Activated CD4-positive, alpha-beta T cell treated with anti-CD3 and anti-CD28 coated beads, Interleukin-2, amount 10 ng/mL, durations not matched to agents 7 days and 5 days (primary cell): Measurements from ENCODE around the gene DCLK1. TPM values are rescaled to one million over a fixed set of nuclear protein-coding genes. Genes with fewer than 3 reads are reported as not detected.

Experiments used
- CTCF ChIA-PET: fragments of 350-600 bp; sonication (Branson Sonifier 250); formaldehyde crosslinking; loops from one replicate; lab custom pipeline; 2021; ENCODE audit warnings: antibody characterized with exemption; lab: Charles Lee
- POLR2A ChIA-PET: fragments of 350-600 bp; sonication (Branson Sonifier 250); formaldehyde crosslinking; loops from one replicate; lab custom pipeline; 2021; ENCODE audit warnings: antibody characterized with exemption; lab: Charles Lee
- DNase-seq: peaks from one replicate; pipeline ENCODE4 v3.0.0-alpha.2; 2020
- H3K27ac Mint-ChIP-seq: one replicate; pipeline ENCODE4 v1.8.0; 2021; ENCODE audit warnings: mild to moderate bottlenecking, moderate library complexity, mixed read lengths
- H3K27me3 Mint-ChIP-seq: one replicate; pipeline ENCODE4 v1.8.0; 2021; ENCODE audit warnings: mixed read lengths
- H3K36me3 Mint-ChIP-seq: one replicate; pipeline ENCODE4 v1.8.0; 2021; ENCODE audit warnings: low read depth, mixed read lengths
- H3K4me1 Mint-ChIP-seq: one replicate; pipeline ENCODE4 v1.8.0; 2021; ENCODE audit warnings: mixed read lengths
- H3K4me3 Mint-ChIP-seq: one replicate; pipeline ENCODE4 v1.8.0; 2021; ENCODE audit warnings: mild to moderate bottlenecking, moderate library complexity, mixed read lengths
- H3K9me3 Mint-ChIP-seq: one replicate; pipeline ENCODE4 v1.8.0; 2021; ENCODE audit warnings: mixed read lengths
- total RNA-seq, 2 experiments: library from RNA; stranded (reverse); gene quantifications; one replicate each; pipeline ENCODE4 v1.2.3, GENCODE V29; 2021

DCLK1 gene
- total RNA-seq, 2 experiments from 2014 or later, result not detected

DNA sequence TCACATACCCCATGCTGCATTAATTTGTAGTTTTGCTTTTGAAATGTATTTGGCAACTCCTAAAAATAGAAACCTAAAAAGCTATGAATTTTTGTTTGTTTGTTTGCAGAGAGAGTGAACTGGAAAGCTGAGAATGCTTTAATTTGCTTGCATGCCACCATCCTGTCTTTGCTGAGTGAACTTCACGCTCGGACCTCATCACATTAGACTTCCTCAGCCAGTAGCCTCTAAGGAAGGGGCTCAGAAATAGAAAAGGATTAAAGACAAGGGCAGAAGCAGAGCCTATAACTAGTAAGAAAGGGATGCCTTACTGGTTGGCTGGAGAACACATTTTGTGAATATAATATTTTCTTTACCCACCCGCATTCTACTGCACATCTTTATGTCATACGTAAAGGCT is 275.1 kb downstream of the DCLK1 start:
- Mint-ChIP-seq H3K27ac (no peak overlapping the region), H3K4me3 (no peak overlapping the region)
- POLR2A ChIA-PET, result no interaction called here

DNA sequence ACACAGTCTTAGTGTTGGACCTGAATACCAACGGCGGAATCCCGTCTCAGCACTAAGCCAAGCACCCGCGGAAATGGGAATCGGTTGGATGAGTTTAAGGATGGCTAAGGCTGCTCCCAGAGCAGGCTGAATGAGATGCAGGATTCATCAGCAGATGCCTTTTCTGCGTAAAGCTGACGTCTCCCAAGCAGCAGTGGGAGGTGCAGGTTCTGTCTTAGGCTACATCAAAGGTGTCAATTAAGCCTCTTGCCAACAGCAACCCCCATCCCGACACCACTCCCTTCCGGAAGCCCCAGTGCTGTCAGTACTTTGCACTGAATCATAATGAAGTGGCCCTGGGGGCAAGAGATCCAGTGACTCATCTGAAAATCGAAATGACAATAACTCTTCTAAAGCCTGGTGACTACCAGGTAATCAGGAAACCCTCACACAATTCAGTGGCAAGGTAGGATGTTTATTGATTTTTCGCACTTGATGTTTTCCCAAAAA is 275.6 kb downstream of the DCLK1 start:
- DNase-seq, result no peak
- CTCF ChIA-PET, result no interaction called here
- H3K9me3 Mint-ChIP-seq, result no peaks in the 10 kb centered on the region
- H3K4me3 Mint-ChIP-seq, result no peak overlapping the region
- H3K36me3 Mint-ChIP-seq, result no peaks in the 10 kb centered on the region
- H3K4me1 Mint-ChIP-seq, result no peaks in the 10 kb centered on the region
- peaks cover 17% of the 10 kb centered on the region for H3K27me3 Mint-ChIP-seq
- POLR2A ChIA-PET, result no interaction called here
- H3K27ac Mint-ChIP-seq, result no peak overlapping the region

More for the DNA sequence above, 275.1 kb downstream of the DCLK1 start:
- Mint-ChIP-seq H3K27me3 (peaks cover 17% of the 10 kb centered on the region), H3K36me3 (no peaks in the 10 kb centered on the region), H3K9me3 (no peaks in the 10 kb centered on the region), H3K4me1 (no peaks in the 10 kb centered on the region)
- DNase-seq, result no peak
- CTCF ChIA-PET, result no interaction called here

DNA sequence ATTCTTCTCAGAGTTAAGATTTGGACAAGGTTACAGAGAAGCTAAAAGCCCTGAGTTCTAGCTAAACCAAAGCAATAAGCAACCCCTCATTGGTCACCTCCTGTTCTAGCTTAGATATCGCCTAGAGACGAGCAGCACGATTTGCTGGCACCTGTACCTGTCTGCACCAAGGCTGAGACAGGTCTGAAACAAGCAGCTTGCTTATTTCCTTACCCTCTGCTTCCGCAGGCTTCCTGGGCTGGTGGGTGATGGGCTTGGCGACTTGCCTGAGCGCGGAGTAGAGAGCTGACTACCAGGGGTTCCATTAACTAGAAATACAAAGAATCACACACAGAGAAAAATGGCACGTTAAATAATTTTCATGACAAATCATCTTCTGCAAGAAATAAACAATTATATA is 276.9 kb downstream of the DCLK1 start:
- ChIA-PET CTCF (interaction anchor here (0.7 kb wide), 1 partner anchor 1605 kb away, joined by 3 read pairs; no protein-coding TSS in a partner anchor), POLR2A (no interaction called here)
- peaks cover 17% of the 10 kb centered on the region for H3K27me3 Mint-ChIP-seq
- no peak for DNase-seq
- H3K4me1 Mint-ChIP-seq, result no peaks in the 10 kb centered on the region
- H3K4me3 Mint-ChIP-seq, result no peak overlapping the region
- H3K36me3 Mint-ChIP-seq, result no peaks in the 10 kb centered on the region
- H3K27ac Mint-ChIP-seq, result no peak overlapping the region
- no peaks in the 10 kb centered on the region for H3K9me3 Mint-ChIP-seq

DNA sequence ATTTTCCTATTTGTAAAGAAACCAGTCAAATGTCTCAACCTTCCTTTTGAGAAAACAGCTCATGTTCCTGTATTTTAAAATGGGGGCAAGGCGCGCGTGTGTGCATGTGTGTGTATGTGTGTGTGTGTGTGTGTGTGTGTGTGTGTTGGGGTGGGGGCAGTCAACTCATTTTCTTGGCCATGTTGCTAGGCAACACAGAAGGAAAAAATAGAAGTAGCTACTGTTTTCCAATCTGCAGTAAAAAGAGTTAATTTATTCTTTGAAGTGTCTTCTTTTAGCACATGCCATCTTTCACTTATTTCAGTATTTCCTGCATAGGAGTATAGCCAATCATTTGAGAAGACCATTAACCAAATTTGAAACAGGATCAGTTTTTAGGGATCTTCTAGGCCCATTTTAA is 279.3 kb downstream of the DCLK1 start:
- H3K4me1 Mint-ChIP-seq, result no peaks in the 10 kb centered on the region
- ChIA-PET CTCF (no interaction called here), POLR2A (no interaction called here)
- DNase-seq, result no peak
- H3K9me3 Mint-ChIP-seq, result no peaks in the 10 kb centered on the region
- H3K36me3 Mint-ChIP-seq, result no peaks in the 10 kb centered on the region
- no peak overlapping the region for H3K4me3 Mint-ChIP-seq
- H3K27me3 Mint-ChIP-seq, result peaks cover 13% of the 10 kb centered on the region
- H3K27ac Mint-ChIP-seq, result no peak overlapping the region

DNA sequence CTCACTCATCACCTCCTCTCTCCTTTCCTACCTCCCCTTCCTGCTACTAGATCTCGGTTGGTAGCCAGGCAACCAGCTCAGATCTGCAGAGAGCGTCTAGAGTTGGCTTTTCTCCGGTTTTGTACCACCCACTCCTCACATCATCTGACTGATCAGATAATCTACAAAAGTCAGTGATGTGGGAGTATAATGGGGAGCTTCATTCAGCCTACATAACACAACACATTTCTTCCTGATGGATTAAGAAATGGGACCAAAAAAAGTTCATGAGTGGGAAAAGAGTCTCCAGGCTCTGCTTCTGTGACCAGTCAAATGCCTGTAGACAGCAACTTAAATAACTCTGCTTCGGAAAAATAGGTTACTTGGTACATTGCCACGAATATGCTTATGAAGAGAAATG is 279.8 kb downstream of the DCLK1 start:
- no peak overlapping the region for H3K4me3 Mint-ChIP-seq

DNA sequence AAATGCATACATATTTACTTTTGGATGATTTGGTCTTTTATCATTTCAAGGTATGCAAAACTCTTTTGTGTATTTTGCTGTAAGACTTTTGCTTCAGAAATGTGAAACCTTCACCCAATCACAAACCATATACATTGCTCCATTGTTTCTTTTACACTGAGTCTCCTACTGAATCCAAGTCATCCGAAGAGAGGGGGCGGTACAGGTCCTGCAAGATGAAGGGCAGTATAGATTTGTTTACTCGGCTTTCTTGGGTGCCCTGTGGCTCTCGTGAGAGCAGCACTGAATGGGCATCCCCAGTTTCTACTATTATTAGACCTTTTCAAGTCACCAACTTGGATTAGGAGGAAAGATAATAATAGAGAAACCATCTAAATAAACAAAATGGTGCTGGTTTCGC is 280.6 kb downstream of the DCLK1 start:
- no peaks in the 10 kb centered on the region for H3K36me3 Mint-ChIP-seq
- ChIA-PET POLR2A (no interaction called here), CTCF (no interaction called here)
- H3K27ac Mint-ChIP-seq, result no peak overlapping the region
- DNase-seq, result no peak
- no peaks in the 10 kb centered on the region for H3K9me3 Mint-ChIP-seq
- H3K4me1 Mint-ChIP-seq, result no peaks in the 10 kb centered on the region
- H3K27me3 Mint-ChIP-seq, result peaks cover 4% of the 10 kb centered on the region
- no peak overlapping the region for H3K4me3 Mint-ChIP-seq

More for the DNA sequence above, 279.8 kb downstream of the DCLK1 start:
- no peaks in the 10 kb centered on the region for H3K4me1 Mint-ChIP-seq
- no peak for DNase-seq
- H3K36me3 Mint-ChIP-seq, result no peaks in the 10 kb centered on the region
- peaks cover 11% of the 10 kb centered on the region for H3K27me3 Mint-ChIP-seq
- POLR2A ChIA-PET, result no interaction called here
- no peaks in the 10 kb centered on the region for H3K9me3 Mint-ChIP-seq
- H3K27ac Mint-ChIP-seq, result no peak overlapping the region
- CTCF ChIA-PET, result no interaction called here

DNA sequence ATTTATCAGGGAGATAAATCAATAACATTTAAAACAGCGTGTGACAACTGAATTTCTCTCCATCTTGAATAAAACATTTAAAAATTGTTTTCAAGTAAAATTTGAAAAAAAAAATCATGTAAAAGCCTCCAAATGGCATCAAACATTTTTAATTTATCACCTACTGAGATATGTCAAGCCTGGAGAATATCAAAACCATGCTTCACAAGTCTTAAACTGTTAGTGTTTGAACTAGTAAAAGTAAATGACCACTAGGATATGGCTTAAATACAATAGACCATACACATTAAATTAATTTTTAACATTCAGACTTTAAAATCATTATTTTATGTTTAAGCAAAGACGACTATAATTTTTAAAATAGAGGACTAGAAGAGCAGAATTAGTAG is 281.9 kb downstream of the DCLK1 start:
- H3K4me1 Mint-ChIP-seq, result no peaks in the 10 kb centered on the region
- POLR2A ChIA-PET, result no interaction called here

DNA sequence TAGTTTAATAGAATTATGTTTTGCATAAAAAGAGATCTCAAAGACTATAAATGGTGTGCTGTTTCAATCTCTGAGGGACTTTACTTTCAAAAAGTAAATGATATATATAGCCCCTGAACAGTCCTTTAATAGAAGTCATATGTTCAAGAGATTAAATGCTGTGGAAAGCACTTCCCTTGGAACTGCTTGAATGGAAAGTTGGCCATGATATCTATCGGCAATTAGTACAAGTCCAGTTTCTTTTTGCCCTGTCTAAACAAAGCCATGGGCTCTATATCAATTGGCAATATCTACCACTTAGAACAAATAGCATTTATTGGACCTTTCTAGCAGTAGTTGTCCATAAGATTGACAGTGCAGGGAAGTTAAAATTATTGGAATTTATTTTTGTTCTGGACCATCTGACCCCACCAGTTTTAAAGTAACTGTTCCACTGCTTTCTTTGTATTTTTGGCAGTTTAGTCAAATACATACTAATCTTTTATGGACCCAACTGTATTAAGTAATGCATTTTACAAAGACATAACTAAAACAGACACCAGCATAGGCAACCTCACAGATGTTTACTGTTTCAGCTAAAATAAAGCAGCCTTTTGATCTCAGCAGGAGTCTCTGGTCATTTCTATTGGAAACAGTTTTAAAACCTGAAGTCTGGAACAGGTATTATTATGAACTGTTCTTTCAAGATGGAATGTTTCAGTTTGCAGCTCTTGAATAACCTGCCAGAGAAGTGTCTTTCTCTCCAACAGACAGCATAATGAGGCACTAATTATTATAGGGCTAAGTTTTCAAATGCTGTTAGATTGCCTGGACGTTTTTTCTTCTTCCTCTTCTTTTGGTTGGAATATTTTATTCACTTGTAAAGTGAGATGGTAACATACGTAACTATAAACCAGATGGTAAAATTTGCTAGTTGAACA is 282.6 kb downstream of the DCLK1 start:
- Mint-ChIP-seq H3K27ac (no peak overlapping the region), H3K9me3 (no peaks in the 10 kb centered on the region), H3K36me3 (no peaks in the 10 kb centered on the region), H3K27me3 (no peaks in the 10 kb centered on the region), H3K4me1 (no peaks in the 10 kb centered on the region), H3K4me3 (no peak overlapping the region)
- POLR2A ChIA-PET, result no interaction called here
- DNase-seq, result no peak
- CTCF ChIA-PET, result no interaction called here

More for the DNA sequence above, 281.9 kb downstream of the DCLK1 start:
- Mint-ChIP-seq H3K9me3 (no peaks in the 10 kb centered on the region), H3K27ac (no peak overlapping the region), H3K36me3 (no peaks in the 10 kb centered on the region), H3K4me3 (no peak overlapping the region), H3K27me3 (no peaks in the 10 kb centered on the region)
- CTCF ChIA-PET, result no interaction called here
- DNase-seq, result no peak

DNA sequence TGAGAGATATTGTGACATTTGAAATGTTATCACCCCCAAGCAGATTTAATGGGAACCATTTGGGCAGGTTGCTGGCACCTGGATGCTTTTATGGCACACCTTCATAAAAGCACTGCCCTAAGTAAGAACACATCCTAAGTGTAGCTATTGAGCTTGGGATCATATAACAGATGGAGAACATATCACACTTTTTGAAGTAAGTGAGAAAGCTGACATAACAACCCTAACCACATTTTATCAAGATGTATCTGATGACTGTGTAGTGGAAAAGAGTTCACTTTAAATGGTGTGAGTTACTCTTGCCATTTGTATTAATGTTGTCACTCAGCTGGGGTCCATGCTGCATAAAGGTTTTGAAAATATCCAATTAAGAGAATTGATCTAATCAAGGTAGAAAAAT is 287.9 kb downstream of the DCLK1 start:
- no peaks in the 10 kb centered on the region for H3K27me3 Mint-ChIP-seq
- no peaks in the 10 kb centered on the region for H3K36me3 Mint-ChIP-seq
- peaks cover 3% of the 10 kb centered on the region for H3K9me3 Mint-ChIP-seq
- DNase-seq, result no peak
- ChIA-PET POLR2A (no interaction called here), CTCF (no interaction called here)
- H3K27ac Mint-ChIP-seq, result no peak overlapping the region
- no peak overlapping the region for H3K4me3 Mint-ChIP-seq
- H3K4me1 Mint-ChIP-seq, result no peaks in the 10 kb centered on the region

DNA sequence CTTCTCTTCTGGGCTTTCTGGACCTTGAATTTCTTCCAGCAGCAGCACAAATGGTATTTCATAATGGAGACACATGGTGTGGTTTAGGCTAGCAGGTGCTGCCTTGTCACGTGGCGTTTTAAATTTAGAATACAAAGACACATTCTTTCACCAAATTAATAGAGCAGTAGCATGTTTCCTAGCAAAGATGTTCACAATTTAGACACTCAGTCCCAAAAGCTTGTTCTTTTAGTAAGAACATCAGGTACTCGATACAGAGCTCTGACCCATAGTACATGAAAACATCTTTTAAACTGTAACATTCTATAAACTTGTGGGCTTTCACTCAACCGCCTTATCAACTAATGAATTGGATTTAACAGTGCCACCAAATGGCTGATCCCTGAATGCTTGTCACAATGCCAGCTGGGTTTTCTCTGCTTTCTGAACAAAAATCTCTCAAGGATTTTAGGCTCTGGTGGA is 290.1 kb downstream of the DCLK1 start:
- Mint-ChIP-seq H3K9me3 (peaks cover 3% of the 10 kb centered on the region), H3K27ac (no peak overlapping the region), H3K27me3 (no peaks in the 10 kb centered on the region), H3K4me3 (no peak overlapping the region), H3K4me1 (no peaks in the 10 kb centered on the region), H3K36me3 (no peaks in the 10 kb centered on the region)
- no peak for DNase-seq
- CTCF ChIA-PET, result no interaction called here
- POLR2A ChIA-PET, result no interaction called here

DNA sequence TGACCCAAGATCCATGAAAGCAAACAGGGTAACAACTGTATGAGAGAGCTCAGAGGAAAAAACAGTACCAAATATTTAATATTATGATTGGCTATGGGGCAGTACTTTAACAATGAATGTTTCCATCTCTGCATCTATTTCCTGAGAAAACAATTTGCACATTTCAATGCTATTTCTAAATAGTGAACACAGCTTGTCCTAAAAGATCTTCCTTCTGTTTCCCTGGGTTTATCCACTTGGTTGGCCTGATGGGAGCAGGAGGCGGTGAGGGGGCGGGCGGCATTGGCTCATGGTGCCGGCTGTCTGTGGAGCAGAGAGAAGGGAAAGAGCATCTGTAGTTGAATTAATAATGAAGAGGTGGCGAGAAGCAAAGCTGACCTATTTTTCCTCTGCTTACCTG is 291.4 kb downstream of the DCLK1 start:
- Mint-ChIP-seq H3K9me3 (peaks cover 3% of the 10 kb centered on the region), H3K27ac (no peak overlapping the region), H3K4me3 (no peak overlapping the region), H3K36me3 (no peaks in the 10 kb centered on the region), H3K27me3 (no peaks in the 10 kb centered on the region), H3K4me1 (no peaks in the 10 kb centered on the region)
- POLR2A ChIA-PET, result no interaction called here
- CTCF ChIA-PET, result no interaction called here
- DNase-seq, result no peak

DNA sequence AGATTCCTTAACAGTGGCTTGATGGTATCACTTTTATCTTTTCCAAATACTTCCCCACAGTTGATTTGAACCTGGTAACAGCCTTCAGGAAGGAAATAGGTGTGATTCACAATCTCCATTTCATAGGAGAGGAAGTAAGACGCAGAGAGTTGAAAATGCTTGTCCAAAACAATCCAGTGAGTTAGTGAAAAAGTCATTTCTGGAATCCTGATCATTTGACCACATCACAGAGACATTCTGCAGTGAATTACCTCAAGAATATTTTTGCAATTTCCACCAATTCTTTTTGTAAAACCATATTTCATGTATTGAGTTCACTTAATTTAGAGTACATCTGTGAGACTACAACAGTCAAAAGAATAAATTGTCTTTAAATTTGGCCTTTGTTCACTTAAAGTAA is 292.8 kb downstream of the DCLK1 start:
- Mint-ChIP-seq H3K4me1 (no peaks in the 10 kb centered on the region), H3K36me3 (no peaks in the 10 kb centered on the region)

DNA sequence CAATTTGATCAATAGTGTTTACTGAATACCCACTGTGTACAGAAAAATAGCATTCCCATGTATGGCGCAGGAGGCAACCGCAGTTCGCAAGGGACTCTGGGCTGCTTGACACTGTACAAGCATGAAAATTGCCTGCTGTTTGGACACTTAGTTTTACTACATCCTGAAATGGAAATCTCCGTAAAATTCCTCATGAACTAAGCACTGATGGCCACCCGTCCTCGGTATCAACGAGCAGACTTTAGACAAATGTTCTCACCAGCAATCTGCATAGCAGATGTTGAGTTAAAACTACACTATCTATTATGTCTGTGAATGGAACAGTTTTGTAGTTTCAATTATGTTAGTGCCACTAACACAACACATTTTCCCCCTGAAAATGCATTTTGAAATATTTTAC is 294.7 kb downstream of the DCLK1 start:
- CTCF ChIA-PET, result no interaction called here
- H3K36me3 Mint-ChIP-seq, result no peaks in the 10 kb centered on the region

More for the DNA sequence above, 292.8 kb downstream of the DCLK1 start:
- Mint-ChIP-seq H3K27me3 (no peaks in the 10 kb centered on the region), H3K4me3 (no peak overlapping the region), H3K27ac (no peak overlapping the region), H3K9me3 (peaks cover 3% of the 10 kb centered on the region)
- DNase-seq, result no peak
- ChIA-PET CTCF (no interaction called here), POLR2A (no interaction called here)

More for the DNA sequence above, 294.7 kb downstream of the DCLK1 start:
- Mint-ChIP-seq H3K4me1 (no peaks in the 10 kb centered on the region), H3K9me3 (no peaks in the 10 kb centered on the region), H3K27me3 (no peaks in the 10 kb centered on the region), H3K27ac (no peak overlapping the region), H3K4me3 (no peak overlapping the region)
- POLR2A ChIA-PET, result no interaction called here
- no peak for DNase-seq
